ENCODE measurements around the gene MAP3K10. TPM values are rescaled to one million over a fixed set of nuclear protein-coding genes. Genes with fewer than 3 reads are reported as not detected.

The MAP3K10 gene
- total RNA-seq, 4 donors from 2014 or later, result 12.7 to 24.6 (median 13.9) TPM

DNA sequence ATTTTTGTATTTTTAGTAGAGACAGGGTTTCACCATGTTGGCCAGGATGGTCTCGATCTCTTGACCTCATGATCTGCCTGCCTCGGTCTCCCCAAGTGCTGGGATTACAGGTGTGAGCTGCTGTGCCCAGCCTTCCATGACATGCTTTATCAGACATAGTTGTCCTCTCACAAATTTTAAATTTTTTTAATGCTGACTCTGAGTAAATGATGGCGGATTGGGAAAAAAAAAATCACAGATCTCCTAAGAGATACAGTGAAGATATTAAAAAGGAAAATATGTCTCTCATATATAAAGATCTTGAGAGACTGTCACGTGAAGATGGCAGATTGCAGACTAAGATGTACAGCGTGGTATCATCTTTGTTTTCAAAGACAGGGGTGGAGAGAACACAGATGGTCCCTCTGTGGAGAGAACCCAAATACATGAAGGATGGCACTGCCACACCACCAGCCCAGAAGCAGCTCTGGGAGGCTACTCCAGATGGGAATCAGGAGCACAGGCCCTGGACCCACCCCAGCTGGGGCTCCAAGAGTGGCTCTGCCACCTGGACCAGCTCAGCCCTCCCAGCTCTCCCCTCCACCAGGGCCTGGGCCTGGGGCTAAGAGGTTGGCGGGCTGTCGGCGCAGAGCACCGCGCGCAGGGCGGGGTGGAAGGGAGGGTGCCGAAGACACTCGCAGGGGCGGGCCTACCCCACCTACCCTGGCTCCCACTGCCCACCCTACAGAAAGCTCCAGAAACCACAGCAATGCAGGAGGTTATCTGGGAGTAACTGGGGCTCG lies 55.3 kb downstream of the MAP3K10 start:
- Histone ChIP-seq H3K9me3 (no peaks in the 10 kb centered on the region), H3K4me1 (peaks cover 4 to 73% (median 25%) of the 10 kb centered on the region in 4 donors), H3K36me3 (peaks cover 0 to 25% (median 0%) of the 10 kb centered on the region in 3 donors), H3K27ac (peak overlapping the region in 1 of 4 donors; percentile 1), H3K4me3 (no peak overlapping the region), H3K27me3 (no peaks in the 10 kb centered on the region)
- WGBS, 2 donors, result 92 to 95% methylated on average over 16 of the region's 16 CpGs
- TF ChIP-seq, protein P1, sequence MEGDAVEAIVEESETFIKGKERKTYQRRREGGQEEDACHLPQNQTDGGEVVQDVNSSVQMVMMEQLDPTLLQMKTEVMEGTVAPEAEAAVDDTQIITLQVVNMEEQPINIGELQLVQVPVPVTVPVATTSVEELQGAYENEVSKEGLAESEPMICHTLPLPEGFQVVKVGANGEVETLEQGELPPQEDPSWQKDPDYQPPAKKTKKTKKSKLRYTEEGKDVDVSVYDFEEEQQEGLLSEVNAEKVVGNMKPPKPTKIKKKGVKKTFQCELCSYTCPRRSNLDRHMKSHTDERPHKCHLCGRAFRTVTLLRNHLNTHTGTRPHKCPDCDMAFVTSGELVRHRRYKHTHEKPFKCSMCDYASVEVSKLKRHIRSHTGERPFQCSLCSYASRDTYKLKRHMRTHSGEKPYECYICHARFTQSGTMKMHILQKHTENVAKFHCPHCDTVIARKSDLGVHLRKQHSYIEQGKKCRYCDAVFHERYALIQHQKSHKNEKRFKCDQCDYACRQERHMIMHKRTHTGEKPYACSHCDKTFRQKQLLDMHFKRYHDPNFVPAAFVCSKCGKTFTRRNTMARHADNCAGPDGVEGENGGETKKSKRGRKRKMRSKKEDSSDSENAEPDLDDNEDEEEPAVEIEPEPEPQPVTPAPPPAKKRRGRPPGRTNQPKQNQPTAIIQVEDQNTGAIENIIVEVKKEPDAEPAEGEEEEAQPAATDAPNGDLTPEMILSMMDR (IDR thresholded peaks at IDR 0.05), result no peak
- no peak for TF ChIP-seq POLR2A (IDR thresholded peaks at IDR 0.05)
- TF ChIP-seq EP300 (IDR thresholded peaks at IDR 0.05), result no peak
- DNase-seq (ENCODE audit: low spot score in 2 of 2), result no peak

DNA sequence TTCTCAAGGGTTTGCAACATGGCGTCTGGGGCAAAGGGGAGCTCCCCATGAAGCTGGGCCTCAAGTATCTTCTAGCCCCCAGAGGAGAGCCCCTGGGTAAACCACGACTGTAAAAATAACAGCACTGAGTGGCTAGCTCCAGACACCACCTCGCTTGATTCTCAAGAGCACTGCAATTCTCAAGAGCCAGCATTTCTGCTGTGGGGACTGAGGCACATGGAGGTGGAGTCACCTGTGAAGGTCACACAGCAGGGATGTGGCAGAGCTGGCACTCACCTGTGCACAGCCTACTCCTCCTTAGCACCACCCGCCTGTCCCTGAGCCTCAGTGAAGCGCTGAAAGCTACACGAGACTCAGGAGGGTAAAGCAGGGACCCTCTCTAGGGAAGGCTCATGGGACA lies 56.0 kb downstream of the MAP3K10 start:
- no peaks in the 10 kb centered on the region for H3K27me3 ChIP-seq
- DNase-seq (ENCODE audit: low spot score in 2 of 2), result no peak
- TF ChIP-seq POLR2A (IDR thresholded peaks at IDR 0.05) (no peak), EP300 (IDR thresholded peaks at IDR 0.05) (no peak)
- TF ChIP-seq, protein P1 (IDR thresholded peaks at IDR 0.05), result no peak
- WGBS, 2 donors, result 90 to 92% methylated on average over 6 of the region's 6 CpGs
- no peak overlapping the region for H3K4me3 ChIP-seq
- no peaks in the 10 kb centered on the region for H3K9me3 ChIP-seq
- H3K36me3 ChIP-seq, result peaks cover 0 to 23% (median 0%) of the 10 kb centered on the region in 3 donors
- no peak overlapping the region for H3K27ac ChIP-seq
- H3K4me1 ChIP-seq, result peaks cover 4 to 66% (median 20%) of the 10 kb centered on the region in 4 donors

DNA sequence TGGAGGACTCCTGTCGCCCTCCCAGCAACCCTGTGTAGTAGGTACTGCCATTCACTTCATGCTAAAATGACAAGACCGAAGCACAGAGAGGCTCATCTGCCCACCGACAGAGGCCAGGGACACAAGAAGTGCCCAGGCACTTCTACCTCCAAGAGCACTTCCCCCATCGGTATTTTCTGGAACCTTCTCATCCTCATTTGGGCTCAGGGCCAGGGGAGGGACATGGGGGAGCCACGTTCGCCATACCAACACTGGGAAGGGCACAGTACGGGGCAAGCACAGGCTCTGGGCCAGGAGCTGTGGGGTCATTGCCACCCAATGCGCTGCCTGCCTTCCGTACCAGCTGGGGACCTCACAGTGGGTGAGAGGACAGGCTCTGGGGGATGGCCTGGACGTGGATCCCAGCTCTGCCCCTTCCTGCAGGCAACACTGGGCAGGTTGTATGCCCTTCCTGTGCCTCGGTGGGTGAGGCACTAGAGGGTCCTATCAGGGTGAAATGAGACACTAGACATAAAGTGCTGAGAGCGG lies 56.6 kb downstream of the MAP3K10 start:
- no peak for DNase-seq (ENCODE audit: low spot score in 2 of 2)
- Histone ChIP-seq H3K27ac (no peak overlapping the region), H3K4me3 (no peak overlapping the region), H3K4me1 (peaks cover 4 to 65% (median 15%) of the 10 kb centered on the region in 4 donors), H3K9me3 (no peaks in the 10 kb centered on the region), H3K36me3 (peaks cover 0 to 29% (median 0%) of the 10 kb centered on the region in 3 donors), H3K27me3 (no peaks in the 10 kb centered on the region)
- WGBS, 2 donors, result 63 to 82% methylated on average over 7 to 12 of the region's 12 CpGs
- TF ChIP-seq, protein P1 (IDR thresholded peaks at IDR 0.05), result no peak
- TF ChIP-seq EP300 (IDR thresholded peaks at IDR 0.05), result no peak

DNA sequence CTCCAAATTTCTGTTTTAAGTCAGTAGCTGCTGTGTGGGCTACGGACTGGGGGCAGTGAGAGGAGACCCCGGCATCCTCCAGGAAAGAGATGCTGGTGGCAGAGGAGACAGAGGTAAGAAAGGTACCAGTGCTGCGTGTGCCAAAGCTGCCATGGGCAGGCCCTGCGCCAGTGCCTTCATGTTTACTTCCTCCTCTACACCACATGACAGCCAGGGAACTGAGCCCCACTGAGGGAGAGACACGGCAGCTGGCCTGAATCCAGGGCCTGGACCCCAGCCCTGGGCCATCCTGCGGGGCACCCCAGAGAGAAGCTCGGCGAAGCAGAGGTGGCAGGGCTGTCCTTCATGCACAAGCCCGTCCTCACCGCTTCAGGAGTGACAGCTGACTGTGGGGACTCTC lies 58.0 kb downstream of the MAP3K10 start:
- no peak overlapping the region for H3K27ac ChIP-seq
- H3K27me3 ChIP-seq, result no peaks in the 10 kb centered on the region
- no peaks in the 10 kb centered on the region for H3K9me3 ChIP-seq
- TF ChIP-seq, protein P1 (IDR thresholded peaks at IDR 0.05), result no peak
- TF ChIP-seq EP300 (IDR thresholded peaks at IDR 0.05) (no peak), POLR2A (IDR thresholded peaks at IDR 0.05) (no peak)
- 73 to 79% methylated on average over 10 of the region's 10 CpGs for WGBS, 2 donors
- no peak for DNase-seq (ENCODE audit: low spot score in 2 of 2)
- H3K4me3 ChIP-seq, result no peak overlapping the region
- H3K36me3 ChIP-seq, result peaks cover 0 to 31% (median 0%) of the 10 kb centered on the region in 3 donors
- peaks cover 0 to 63% (median 11%) of the 10 kb centered on the region in 4 donors for H3K4me1 ChIP-seq

DNA sequence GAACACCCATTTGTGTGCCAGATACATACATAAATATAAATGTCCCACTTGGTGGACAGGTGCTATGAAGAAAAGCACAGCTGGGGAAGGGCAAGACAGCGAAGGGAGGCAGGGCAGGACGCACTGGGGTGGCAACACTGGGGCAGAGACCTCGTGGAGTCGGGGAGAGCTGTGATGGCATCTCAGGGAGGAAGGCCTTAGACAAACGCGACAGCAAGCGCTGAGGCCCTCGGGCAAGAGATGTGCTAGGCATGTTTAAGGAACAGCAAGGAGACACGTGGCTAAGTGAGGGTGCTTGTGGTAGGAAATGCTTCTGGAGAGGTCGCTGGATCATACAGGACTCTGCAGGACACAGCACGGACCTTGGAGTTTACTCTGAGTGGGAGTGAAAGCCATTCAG lies 58.6 kb downstream of the MAP3K10 start:
- no peak overlapping the region for H3K4me3 ChIP-seq
- no peak for DNase-seq (ENCODE audit: low spot score in 2 of 2)
- TF ChIP-seq, protein P1 (IDR thresholded peaks at IDR 0.05), result no peak
- TF ChIP-seq POLR2A (IDR thresholded peaks at IDR 0.05) (no peak), EP300 (IDR thresholded peaks at IDR 0.05) (no peak)
- H3K27me3 ChIP-seq, result no peaks in the 10 kb centered on the region
- H3K27ac ChIP-seq, result no peak overlapping the region
- H3K4me1 ChIP-seq, result peaks cover 0 to 57% (median 7%) of the 10 kb centered on the region in 4 donors
- H3K9me3 ChIP-seq, result no peaks in the 10 kb centered on the region
- H3K36me3 ChIP-seq, result peaks cover 0 to 37% (median 0%) of the 10 kb centered on the region in 3 donors
- 85 to 86% methylated on average over 11 of the region's 11 CpGs for WGBS, 2 donors

All from tibial nerve (tissue), 4 donors.